BLaER1 (cell line): ENCODE data around the gene TRAFD1.

Experiments
- H3K27ac ChIP-seq: shearing (Covaris generic); formaldehyde crosslinking; 2 replicates; pipeline ENCODE4 v1.8.1; 2022
- H3K27me3 ChIP-seq: shearing (Covaris generic); formaldehyde crosslinking; 2 replicates; pipeline ENCODE4 v1.8.1; 2022
- H3K36me3 ChIP-seq: shearing (Covaris generic); formaldehyde crosslinking; 2 replicates; pipeline ENCODE4 v1.8.1; 2022
- H3K4me1 ChIP-seq: shearing (Covaris generic); formaldehyde crosslinking; 2 replicates; pipeline ENCODE4 v1.8.1; 2022
- H3K4me2 ChIP-seq: shearing (Covaris generic); formaldehyde crosslinking; 2 replicates; pipeline ENCODE4 v1.8.1; 2022
- H3K4me3 ChIP-seq: shearing (Covaris generic); formaldehyde crosslinking; 2 replicates; pipeline ENCODE4 v1.8.1; 2022
- H3K9ac ChIP-seq: shearing (Covaris generic); formaldehyde crosslinking; 2 replicates; pipeline ENCODE4 v1.8.1; 2022
- H3K9me3 ChIP-seq: shearing (Covaris generic); formaldehyde crosslinking; 2 replicates; pipeline ENCODE4 v1.8.1; 2022
- H4K20me1 ChIP-seq: shearing (Covaris generic); formaldehyde crosslinking; 2 replicates; pipeline ENCODE4 v1.8.1; 2022
- Cebpa-rat ChIP-seq: shearing (Covaris generic); IDR thresholded peaks from 2 replicates; pipeline ENCODE4 v1.8.1; 2022

The TRAFD1 gene

DNA sequence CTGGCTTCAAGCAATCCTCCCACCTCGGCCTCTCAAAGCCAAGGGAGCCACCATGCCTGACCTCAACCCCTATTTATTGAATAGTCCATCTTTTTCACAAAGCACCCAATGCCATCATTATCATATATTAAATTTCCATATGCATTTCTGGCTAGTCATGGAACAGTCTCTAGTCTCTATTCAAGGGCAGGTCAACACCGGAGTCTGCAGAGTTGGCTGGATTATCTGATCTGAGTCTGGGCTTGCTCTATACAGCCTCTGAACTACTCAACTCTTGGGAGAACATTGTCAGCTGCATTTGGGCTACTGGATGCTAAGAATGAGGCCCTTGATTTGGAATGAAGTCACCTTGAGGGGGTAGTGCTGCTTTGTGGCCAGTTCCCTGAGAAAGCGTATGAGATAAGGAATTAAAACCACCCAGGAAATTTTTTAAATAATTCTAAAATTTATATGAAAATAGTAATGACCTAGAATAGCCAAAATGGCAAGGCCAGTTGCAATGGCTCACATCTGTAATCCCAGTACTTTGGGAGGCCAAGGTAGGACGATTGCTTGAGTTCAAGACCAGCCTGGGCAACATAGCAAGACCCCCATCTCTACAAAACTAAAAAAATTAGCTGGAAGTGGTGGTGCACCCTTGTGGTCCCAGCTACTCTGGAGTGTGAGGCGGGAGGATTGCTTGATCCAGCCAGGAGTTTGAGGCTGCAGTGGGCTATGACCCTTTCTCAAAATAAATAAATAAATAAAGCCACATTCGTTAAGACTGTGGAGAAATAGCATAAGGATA is 9.9 kb upstream of the TRAFD1 start:
- no peaks in the 10 kb centered on the region for H4K20me1 ChIP-seq
- no peaks in the 10 kb centered on the region for H3K36me3 ChIP-seq
- TF ChIP-seq Cebpa-rat: no peak
- peak overlapping the region; percentile 78 for H3K4me2 ChIP-seq
- no peaks in the 10 kb centered on the region for H3K27me3 ChIP-seq
- no peaks in the 10 kb centered on the region for H3K9me3 ChIP-seq
- peaks cover 29% of the 10 kb centered on the region for H3K4me1 ChIP-seq
- no peak overlapping the region for H3K4me3 ChIP-seq
- H3K9ac ChIP-seq: 0 out of 2 replicates have a peak overlapping the region, but pooled peaks have one; percentile 62
- peak overlapping the region; percentile 76; the same call in 1 of the 2 replicates for H3K27ac ChIP-seq

DNA sequence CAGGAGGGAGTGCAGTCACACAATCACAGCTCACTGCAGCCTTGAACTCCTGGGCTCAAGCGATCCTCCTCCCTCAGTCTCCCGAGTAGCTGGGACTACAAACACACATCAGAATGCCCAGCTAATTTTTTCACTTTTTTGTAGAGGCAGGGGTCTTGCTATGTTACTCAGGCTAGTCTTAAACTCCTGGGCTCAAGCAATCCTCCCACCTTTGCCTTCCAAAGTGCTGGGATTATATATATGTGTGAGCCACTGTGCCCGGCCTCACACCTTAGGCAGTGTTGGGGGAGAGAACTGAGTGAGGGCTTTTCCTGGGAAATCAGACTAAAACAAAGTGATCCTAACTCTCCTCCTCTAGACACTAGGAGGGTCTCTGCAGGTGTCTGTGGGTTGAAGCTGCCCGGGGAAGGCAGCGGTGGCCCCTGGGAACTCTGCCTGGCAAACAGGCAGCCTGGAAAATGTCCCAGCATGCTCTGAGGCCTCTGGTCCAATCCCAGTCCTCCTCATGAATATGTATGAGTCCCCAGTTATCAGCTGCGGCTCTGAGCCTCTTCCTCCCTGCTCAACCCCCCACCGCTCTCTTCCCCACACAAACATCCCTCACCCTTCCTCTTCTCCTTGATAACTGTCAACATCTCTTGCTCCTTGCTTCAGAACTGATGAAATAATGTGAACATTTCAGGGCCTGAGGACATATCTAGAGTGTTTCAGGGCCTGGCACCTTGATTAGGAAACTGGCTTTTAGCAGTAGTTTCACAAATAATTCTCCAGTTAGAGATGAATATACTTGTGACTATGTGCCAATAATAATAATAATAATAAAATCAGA is 8.9 kb upstream of the TRAFD1 start:
- Histone ChIP-seq H3K27ac (peak overlapping the region; percentile 76), H3K4me3 (peak overlapping the region; percentile 34; the same call in 1 of the 2 replicates), H3K36me3 (no peaks in the 10 kb centered on the region), H3K9me3 (no peaks in the 10 kb centered on the region), H3K9ac (peak overlapping the region; percentile 62), H4K20me1 (no peaks in the 10 kb centered on the region), H3K4me1 (peaks cover 21% of the 10 kb centered on the region), H3K4me2 (peak overlapping the region; percentile 78), H3K27me3 (no peaks in the 10 kb centered on the region)
- TF ChIP-seq Cebpa-rat: no peak

DNA sequence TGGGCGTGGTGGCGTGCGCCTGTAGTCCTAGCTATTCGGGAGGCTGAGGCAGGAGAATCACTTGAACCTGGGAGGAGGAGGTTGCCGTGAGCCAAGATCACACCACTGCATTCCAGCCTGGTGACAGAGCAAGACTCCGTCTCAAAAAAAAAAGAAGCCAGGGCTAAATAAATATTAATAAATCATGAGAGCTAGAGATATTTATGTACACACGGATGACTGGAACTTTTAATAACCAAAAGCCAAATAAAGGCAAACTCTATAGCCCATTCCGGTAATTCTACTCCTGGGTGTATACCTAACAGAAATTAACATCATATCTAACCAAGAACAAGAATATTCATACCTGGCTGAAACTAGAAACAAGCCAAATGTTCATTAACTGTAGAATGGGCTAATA is 7.7 kb upstream of the TRAFD1 start:
- Histone ChIP-seq H3K4me3 (no peak overlapping the region), H3K4me1 (peaks cover 21% of the 10 kb centered on the region), H3K9ac (no peak overlapping the region), H3K9me3 (no peaks in the 10 kb centered on the region), H3K27me3 (no peaks in the 10 kb centered on the region), H3K27ac (no peak overlapping the region), H4K20me1 (no peaks in the 10 kb centered on the region), H3K4me2 (no peak overlapping the region), H3K36me3 (no peaks in the 10 kb centered on the region)
- TF ChIP-seq Cebpa-rat: no peak

DNA sequence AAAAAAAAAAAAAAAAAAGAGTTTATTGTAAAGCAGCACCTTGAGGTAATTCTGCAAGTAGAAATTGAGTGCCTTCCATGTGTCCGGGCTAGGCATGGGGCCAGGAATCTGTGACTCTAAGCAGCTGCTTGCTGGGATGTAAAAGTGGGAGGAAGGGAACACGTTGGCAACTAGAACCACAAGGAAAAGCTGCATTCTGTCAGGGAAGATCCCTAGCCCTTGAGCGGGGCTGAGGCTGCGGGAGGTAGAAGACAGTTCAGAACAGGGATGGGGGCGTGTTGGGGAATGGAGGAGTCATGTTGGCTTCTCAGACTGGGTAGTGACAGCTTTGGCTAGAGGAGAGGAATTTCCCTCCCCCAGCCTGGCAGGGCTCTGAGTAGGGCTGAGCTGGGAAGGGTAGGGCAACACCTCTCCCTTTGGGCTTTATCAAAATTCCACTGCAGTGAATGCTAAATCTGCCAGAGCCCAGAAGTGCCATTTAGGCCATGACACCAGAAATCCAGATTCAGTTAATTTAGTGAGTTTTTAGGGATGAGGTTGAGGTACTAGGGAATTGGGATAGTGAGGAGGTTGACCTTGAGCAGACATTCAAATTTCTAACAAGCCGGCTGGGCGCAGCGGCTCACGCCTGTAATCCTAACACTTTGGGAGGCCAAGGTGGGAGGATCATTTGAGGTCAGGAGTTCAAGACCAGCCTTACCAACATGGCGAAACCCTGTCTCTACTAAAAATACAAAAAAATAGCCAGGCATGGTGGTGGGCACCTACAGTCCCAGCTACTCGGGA is 3.4 kb upstream of the TRAFD1 start:
- no peak overlapping the region for H3K27ac ChIP-seq

DNA sequence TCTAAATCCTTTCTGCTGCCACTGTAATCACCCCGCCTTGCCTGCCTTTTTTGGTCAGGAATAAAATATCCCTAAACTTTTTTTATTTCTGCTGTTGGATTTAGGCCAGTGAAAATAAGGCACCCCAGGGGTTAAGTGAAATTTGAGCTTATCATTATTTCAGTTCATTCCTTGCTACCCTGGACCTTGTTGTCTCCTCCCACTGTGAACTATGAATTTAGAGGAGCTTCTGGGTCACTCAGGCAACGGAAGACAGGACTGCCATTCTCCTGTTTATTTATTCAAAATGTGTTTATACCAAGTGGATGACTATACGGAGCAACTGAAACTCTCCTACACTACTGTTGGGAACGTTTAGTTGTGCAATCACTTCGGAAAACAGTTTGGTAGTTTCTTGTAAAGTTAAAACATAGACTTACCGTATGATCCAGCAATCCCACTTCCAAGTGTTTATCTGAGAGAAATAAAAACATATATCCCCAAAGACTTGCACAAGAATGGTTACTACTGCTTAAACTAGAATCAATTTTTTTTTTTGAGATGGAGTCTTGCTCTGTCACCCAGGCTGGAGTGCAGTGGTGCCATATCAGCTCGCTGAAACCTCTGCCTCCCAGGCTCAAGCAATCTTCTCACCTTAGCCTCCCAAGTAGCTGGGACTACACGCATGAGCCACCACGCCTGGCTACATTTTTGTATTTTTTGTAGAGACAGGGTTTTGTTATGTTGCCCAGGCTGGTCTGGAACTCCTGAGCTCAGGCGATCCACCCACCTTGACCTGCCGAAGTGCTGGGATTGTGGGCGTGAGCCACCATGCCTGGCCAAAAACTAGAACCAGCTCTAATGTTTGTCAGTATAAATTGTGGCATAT is 2.3 kb upstream of the TRAFD1 start:
- H3K4me3 ChIP-seq: no peak overlapping the region
- no peak overlapping the region for H3K4me2 ChIP-seq
- peaks cover 31% of the 10 kb centered on the region for H3K4me1 ChIP-seq
- no peak overlapping the region for H3K27ac ChIP-seq
- no peak for TF ChIP-seq Cebpa-rat
- H3K27me3 ChIP-seq: no peaks in the 10 kb centered on the region
- peaks cover 18% of the 10 kb centered on the region; the same call in 1 of the 2 replicates for H4K20me1 ChIP-seq
- no peaks in the 10 kb centered on the region for H3K36me3 ChIP-seq
- H3K9me3 ChIP-seq: no peaks in the 10 kb centered on the region
- H3K9ac ChIP-seq: no peak overlapping the region

More for the DNA sequence above, 3.4 kb upstream of the TRAFD1 start:
- Histone ChIP-seq H3K4me2 (no peak overlapping the region), H3K4me1 (peaks cover 26% of the 10 kb centered on the region), H3K36me3 (no peaks in the 10 kb centered on the region), H3K9ac (no peak overlapping the region), H3K27me3 (no peaks in the 10 kb centered on the region), H3K4me3 (no peak overlapping the region), H4K20me1 (peaks cover 14% of the 10 kb centered on the region; the same call in 1 of the 2 replicates), H3K9me3 (no peaks in the 10 kb centered on the region)
- no peak for TF ChIP-seq Cebpa-rat

DNA sequence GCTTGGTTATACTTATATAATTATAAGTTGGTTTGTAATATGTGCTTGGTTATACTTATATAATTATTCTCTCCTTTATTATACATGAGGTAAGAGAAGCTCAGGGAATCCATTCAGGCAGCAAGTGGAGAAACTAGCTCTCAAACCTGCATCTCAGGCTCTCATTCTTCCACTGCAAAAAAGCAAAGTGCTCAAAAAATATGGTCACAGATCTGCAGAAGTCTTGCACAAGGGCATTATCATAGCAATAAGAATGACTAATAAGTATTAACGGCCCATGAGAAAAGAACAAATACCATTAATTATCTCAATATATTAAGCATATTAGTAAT is 476 bp upstream of the TRAFD1 start:
- no peak overlapping the region for H3K27ac ChIP-seq
- no peaks in the 10 kb centered on the region for H3K9me3 ChIP-seq
- H3K4me1 ChIP-seq: peaks cover 49% of the 10 kb centered on the region
- no peak overlapping the region for H3K4me3 ChIP-seq
- no peak for TF ChIP-seq Cebpa-rat
- no peaks in the 10 kb centered on the region for H3K27me3 ChIP-seq
- H4K20me1 ChIP-seq: peaks cover 18% of the 10 kb centered on the region; the same call in 1 of the 2 replicates
- no peak overlapping the region for H3K9ac ChIP-seq
- no peaks in the 10 kb centered on the region for H3K36me3 ChIP-seq
- peak overlapping the region; percentile 55 for H3K4me2 ChIP-seq

DNA sequence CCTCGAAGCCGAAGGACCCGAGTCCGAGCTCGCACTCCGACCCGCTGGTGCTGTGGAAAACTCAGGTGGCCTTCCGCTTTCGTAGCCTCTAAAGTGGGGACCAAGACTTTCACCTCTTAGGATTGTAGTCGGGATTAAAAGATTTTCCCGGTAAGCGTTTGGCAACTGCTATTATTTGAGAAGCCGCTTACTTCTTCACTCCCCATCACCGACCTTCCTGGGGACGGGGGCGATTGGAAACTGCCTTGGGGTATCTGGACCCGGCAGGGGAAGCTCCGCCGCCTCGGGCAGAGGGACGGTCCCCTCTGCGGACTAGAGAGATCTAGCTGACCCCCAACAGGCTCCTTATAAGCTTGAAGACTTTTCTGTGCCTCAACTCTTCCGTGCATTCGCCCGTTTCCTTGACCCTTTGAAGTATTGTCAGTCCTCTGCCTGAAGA is 659 bp downstream of the TRAFD1 start:
- TF ChIP-seq Cebpa-rat: no peak
- Histone ChIP-seq H3K4me2 (peak overlapping the region; percentile 97), H3K4me3 (peak overlapping the region; percentile 87), H3K9ac (peak overlapping the region; percentile 93), H3K27me3 (no peaks in the 10 kb centered on the region), H3K36me3 (no peaks in the 10 kb centered on the region), H3K9me3 (no peaks in the 10 kb centered on the region), H3K27ac (peak overlapping the region; percentile 90), H3K4me1 (peaks cover 58% of the 10 kb centered on the region), H4K20me1 (peaks cover 24% of the 10 kb centered on the region)

DNA sequence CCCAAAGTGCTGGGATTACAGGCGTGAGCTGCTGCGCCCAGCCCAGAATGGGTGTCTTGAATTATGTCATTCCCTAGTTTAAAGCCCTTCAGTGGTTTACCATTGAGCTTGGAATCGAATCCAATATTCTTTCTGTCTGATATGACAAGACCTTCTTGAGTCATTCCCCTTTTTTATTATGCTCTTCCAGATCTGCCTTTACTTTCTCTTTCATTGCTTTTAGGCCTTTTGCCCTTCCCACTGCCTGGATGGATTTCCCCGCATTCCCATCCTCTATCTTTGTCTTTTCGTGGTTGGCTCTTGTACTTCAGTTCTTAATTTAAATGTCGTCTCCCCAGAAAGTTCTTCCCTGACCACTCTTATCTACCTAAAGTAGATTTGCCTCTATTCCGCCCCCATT is 1.6 kb downstream of the TRAFD1 start:
- Histone ChIP-seq H3K4me1 (peaks cover 67% of the 10 kb centered on the region), H3K4me3 (peak overlapping the region; percentile 87; the same call in 1 of the 2 replicates), H3K27me3 (no peaks in the 10 kb centered on the region), H3K27ac (0 out of 2 replicates have a peak overlapping the region, but pooled peaks have one; percentile 11), H3K9ac (peak overlapping the region; percentile 93; the same call in 1 of the 2 replicates), H3K9me3 (no peaks in the 10 kb centered on the region), H3K36me3 (no peaks in the 10 kb centered on the region), H3K4me2 (peak overlapping the region; percentile 97), H4K20me1 (peaks cover 33% of the 10 kb centered on the region)
- no peak for TF ChIP-seq Cebpa-rat
